Activated CD4-positive, alpha-beta T cell treated with anti-CD3 and anti-CD28 coated beads, Interleukin-2, amount 10 ng/mL, durations not matched to agents 24 days and 14 days (primary cell): ENCODE measurements around the gene SNED1. TPM values are rescaled to one million over a fixed set of nuclear protein-coding genes. Genes with fewer than 3 reads are reported as not detected.
"Not testable (repeated sequence)": the region's sequence is repeated elsewhere in the genome, so short reads cannot be mapped to it uniquely, and the experiment has no call there.

Source experiments
- DNase-seq: peaks from one replicate; pipeline ENCODE4 v3.0.0; 2022
- H3K27ac Mint-ChIP-seq: one replicate; pipeline ENCODE4 v1.8.0; 2022; ENCODE audit warnings: mild to moderate bottlenecking, mixed read lengths
- H3K27me3 Mint-ChIP-seq: one replicate; pipeline ENCODE4 v1.8.0; 2022; ENCODE audit warnings: mixed read lengths
- H3K36me3 Mint-ChIP-seq: one replicate; pipeline ENCODE4 v1.8.0; 2022; ENCODE audit warnings: low read depth, mild to moderate bottlenecking, mixed read lengths
- H3K4me1 Mint-ChIP-seq: one replicate; pipeline ENCODE4 v1.8.0; 2021; ENCODE audit warnings: mixed read lengths
- H3K4me3 Mint-ChIP-seq: one replicate; pipeline ENCODE4 v1.8.0; 2022; ENCODE audit warnings: mild to moderate bottlenecking, moderate library complexity, mixed read lengths
- H3K9me3 Mint-ChIP-seq: one replicate; pipeline ENCODE4 v1.8.0; 2021; ENCODE audit warnings: mixed read lengths
- intact Hi-C: fragments of 100-400 bp; cut with micrococcal nuclease; formaldehyde crosslinking; loops from one replicate; pipeline ENCODE4 v1.15.1; 2023
- total RNA-seq: library from RNA; stranded (reverse); gene quantifications from 2 replicates; pipeline ENCODE4 v1.2.3, GENCODE V29; 2022

The SNED1 gene
- total RNA-seq, 1 donor from 2014 or later, result 1.3 TPM

- Mint-ChIP-seq H3K4me3 (peak overlapping the region; percentile 38), H3K27ac (peak overlapping the region; percentile 82)
These were observed 23.4 kb upstream of the SNED1 start for GRCh38 chr2:240974771-240975572.

GRCh38 chr2:240975903-240976302 is 22.5 kb upstream of the SNED1 start:
- intact Hi-C loops, H3K36me3 Mint-ChIP-seq, DNase-seq, H3K4me3 Mint-ChIP-seq, H3K27me3 Mint-ChIP-seq, H3K9me3 Mint-ChIP-seq, H3K27ac Mint-ChIP-seq: not testable (repeated sequence)
- H3K4me1 Mint-ChIP-seq, result peaks cover 16% of the 10 kb centered on the region

More at GRCh38 chr2:240974771-240975572, 23.4 kb upstream of the SNED1 start:
- intact Hi-C loops, result no loop called here
- H3K4me1 Mint-ChIP-seq, result peaks cover 23% of the 10 kb centered on the region
- no peaks in the 10 kb centered on the region for H3K9me3 Mint-ChIP-seq
- peak; percentile 83 for DNase-seq
- peaks cover 1% of the 10 kb centered on the region for H3K36me3 Mint-ChIP-seq
- H3K27me3 Mint-ChIP-seq, result peaks cover 6% of the 10 kb centered on the region

DNA sequence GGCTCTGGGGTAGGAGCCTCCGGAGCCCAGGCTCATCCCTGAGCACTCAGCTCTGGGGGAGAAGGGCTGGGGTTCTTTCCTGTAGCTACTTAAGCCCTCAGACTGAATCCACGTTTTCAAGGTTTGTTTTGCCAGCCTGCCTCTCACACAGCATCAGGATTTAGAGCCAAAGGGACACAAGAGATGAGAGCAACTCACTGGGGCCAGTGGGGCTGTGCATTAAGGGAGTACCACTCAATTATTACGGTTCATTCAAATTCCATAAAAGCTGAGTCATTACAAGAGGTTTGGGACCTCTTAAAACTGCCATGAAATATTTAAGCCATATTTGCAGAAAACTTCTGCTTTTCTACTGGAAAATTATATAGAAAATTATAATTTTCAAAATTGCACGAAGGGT is 17.1 kb upstream of the SNED1 start:
- Mint-ChIP-seq H3K27me3 (peaks cover 15% of the 10 kb centered on the region), H3K27ac (no peak overlapping the region), H3K36me3 (no peaks in the 10 kb centered on the region), H3K9me3 (no peaks in the 10 kb centered on the region), H3K4me1 (peaks cover 1% of the 10 kb centered on the region), H3K4me3 (no peak overlapping the region)
- DNase-seq, result no peak
- intact Hi-C loops, result no loop called here

- peaks cover 1% of the 10 kb centered on the region for H3K4me1 Mint-ChIP-seq
- intact Hi-C loops, result no loop called here
These were observed 16.3 kb upstream of the SNED1 start for GRCh38 chr2:240981871-240982800.

GRCh38 chr2:240982821-240983281 is 15.6 kb upstream of the SNED1 start:
- Mint-ChIP-seq H3K27me3 (peaks cover 15% of the 10 kb centered on the region), H3K4me3 (no peak overlapping the region), H3K4me1 (peaks cover 1% of the 10 kb centered on the region), H3K9me3 (no peaks in the 10 kb centered on the region), H3K36me3 (no peaks in the 10 kb centered on the region), H3K27ac (no peak overlapping the region)
- DNase-seq, result no peak
- intact Hi-C loops, result no loop called here

More at GRCh38 chr2:240981871-240982800, 16.3 kb upstream of the SNED1 start:
- H3K36me3 Mint-ChIP-seq, result no peaks in the 10 kb centered on the region
- H3K4me3 Mint-ChIP-seq, result no peak overlapping the region
- peaks cover 15% of the 10 kb centered on the region for H3K27me3 Mint-ChIP-seq
- no peak for DNase-seq
- no peaks in the 10 kb centered on the region for H3K9me3 Mint-ChIP-seq
- no peak overlapping the region for H3K27ac Mint-ChIP-seq

DNA sequence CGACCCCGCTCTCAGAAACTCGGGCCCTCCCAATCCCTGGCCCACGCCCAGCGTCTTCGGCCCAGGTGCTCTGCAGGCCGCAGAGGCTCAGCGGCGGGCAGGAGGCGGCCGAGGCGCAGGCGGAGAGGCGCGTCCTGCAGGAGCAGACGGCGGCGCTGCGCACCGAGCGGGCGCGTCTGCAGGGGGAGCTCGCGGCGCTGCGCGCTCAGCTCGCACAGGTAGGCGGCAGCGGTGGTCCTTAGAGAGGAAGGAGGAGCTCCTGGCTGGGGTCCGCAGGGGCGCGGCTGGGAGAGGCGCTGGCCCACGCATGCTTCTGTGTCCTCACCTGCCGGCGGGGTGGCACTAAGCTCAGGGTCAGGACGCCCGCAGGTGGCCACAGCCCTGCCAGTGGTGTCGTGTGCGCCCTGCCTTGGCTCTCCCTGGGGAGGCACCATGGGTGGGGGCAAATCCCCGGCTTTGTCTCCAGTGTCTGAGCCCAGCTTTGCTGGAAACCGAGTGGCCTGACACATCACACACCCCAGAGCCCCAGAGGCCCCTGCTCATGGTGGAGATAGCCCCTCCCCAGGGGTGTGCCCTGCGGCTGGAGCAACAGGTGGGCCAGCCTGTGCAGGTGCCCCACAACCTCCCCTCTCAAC is 14.9 kb upstream of the SNED1 start:
- intact Hi-C loops, result no loop called here
- H3K9me3 Mint-ChIP-seq, result no peaks in the 10 kb centered on the region
- no peak overlapping the region for H3K4me3 Mint-ChIP-seq
- peaks cover 15% of the 10 kb centered on the region for H3K27me3 Mint-ChIP-seq
- H3K4me1 Mint-ChIP-seq, result peaks cover 1% of the 10 kb centered on the region
- H3K27ac Mint-ChIP-seq, result no peak overlapping the region
- peak; percentile 84 for DNase-seq
- no peaks in the 10 kb centered on the region for H3K36me3 Mint-ChIP-seq

DNA sequence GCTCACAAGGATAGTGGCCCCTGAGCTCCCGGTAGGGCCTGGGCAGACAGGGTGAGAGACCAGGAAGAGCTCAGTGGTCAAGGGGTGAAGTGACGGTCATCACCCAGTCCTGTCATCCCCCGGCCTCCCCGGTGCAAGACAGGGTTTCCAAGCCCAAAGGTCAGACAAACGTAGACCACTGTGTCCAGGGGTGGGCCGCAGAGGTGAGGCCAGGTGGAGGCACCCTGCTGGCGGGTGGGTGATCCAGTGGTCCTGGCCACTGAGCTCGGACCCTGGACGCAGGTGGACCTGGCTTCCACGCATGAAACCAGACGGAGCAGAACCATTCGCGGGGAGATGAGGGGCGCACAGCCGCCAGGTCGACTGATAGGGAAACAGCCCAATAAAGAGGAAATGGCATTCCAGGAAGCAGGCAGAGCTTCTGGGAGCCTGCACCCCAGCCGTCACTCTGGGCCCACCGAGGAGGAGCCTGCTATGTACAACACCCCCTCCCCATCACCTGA is 14.4 kb upstream of the SNED1 start:
- Mint-ChIP-seq H3K9me3 (no peaks in the 10 kb centered on the region), H3K36me3 (no peaks in the 10 kb centered on the region), H3K4me1 (peaks cover 1% of the 10 kb centered on the region), H3K4me3 (no peak overlapping the region), H3K27ac (no peak overlapping the region), H3K27me3 (peaks cover 15% of the 10 kb centered on the region)
- DNase-seq, result no peak
- intact Hi-C loops, result no loop called here

DNA sequence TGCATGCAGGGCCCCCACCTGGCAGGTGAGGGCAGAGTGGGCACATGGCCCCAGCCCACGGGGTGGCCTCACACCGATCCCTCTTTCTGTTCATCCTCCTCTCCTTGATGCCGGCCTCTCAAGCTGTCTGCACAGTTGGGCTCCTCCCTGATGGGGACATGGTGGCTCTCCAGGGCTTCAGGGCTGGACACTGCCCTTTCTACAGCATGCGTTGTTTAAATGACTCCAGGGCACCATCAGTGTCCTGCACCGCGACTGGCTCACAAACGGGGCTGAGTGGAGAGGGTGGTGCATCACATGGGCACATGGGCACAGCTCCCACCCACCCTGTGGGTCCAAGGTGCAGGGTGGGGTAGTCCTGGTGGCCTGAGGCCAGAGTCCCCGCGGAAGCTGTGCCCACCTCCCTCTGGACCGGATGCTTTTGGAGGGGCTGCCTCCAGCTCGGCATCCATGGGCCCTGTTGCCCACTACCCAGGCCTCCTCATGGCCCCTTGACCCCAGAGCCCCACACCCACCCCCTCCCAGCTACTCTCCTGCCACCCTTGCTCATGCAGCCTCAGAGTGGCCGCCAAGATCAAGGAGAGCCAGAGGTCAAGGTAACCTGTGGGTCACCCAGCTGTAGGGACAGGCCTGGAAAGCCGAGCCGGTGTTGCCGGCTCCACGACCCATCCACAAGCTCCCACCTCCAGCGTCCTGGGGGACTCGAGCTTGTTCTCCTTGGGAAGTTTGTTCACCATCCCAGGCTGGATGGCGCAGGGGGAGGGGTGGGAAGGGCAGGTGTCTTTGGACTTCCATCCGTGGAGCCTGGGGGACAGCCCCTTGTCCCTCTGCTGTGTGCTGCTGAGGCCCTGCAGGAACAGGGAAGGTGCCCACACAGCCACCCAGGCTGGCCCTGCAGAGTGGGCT is 12.3 kb upstream of the SNED1 start:
- Mint-ChIP-seq H3K4me1 (peaks cover 1% of the 10 kb centered on the region), H3K9me3 (no peaks in the 10 kb centered on the region), H3K27me3 (peaks cover 14% of the 10 kb centered on the region), H3K27ac (peak overlapping the region; percentile 59), H3K4me3 (no peak overlapping the region), H3K36me3 (no peaks in the 10 kb centered on the region)
- DNase-seq, result no peak
- intact Hi-C loops, result no loop called here

- DNase-seq, result no peak
- Mint-ChIP-seq H3K4me3 (no peak overlapping the region), H3K9me3 (no peaks in the 10 kb centered on the region), H3K4me1 (peaks cover 1% of the 10 kb centered on the region), H3K36me3 (no peaks in the 10 kb centered on the region), H3K27ac (no peak overlapping the region), H3K27me3 (peaks cover 10% of the 10 kb centered on the region)
- intact Hi-C loops, result no loop called here
These were observed 11.5 kb upstream of the SNED1 start for GRCh38 chr2:240986787-240987411.

DNA sequence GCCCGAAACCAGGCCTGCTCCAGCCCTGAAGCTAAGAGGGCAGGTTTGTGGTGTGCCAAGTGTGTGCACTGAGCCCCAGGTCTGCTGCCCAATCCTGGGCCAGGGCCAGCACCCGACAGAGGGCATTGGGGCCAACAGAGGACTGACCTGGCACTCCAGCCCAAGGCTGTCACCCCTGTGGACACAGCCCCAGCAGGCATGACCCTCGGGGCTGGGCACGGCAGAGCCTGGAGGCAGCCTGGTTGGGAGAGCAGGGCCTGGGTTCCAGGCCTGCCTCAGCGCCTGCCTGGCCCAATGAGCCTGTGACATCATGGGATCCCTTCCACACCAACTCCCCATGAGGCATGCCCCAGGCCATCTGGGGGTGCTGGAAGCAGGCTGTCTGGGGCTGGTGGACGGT is 10.8 kb upstream of the SNED1 start:
- H3K9me3 Mint-ChIP-seq, result no peaks in the 10 kb centered on the region
- intact Hi-C loops, result no loop called here
- peaks cover 7% of the 10 kb centered on the region for H3K27me3 Mint-ChIP-seq

GRCh38 chr2:240988146-240988545 is 10.3 kb upstream of the SNED1 start:
- no peak for DNase-seq
- H3K4me3 Mint-ChIP-seq, result no peak overlapping the region
- H3K9me3 Mint-ChIP-seq, result no peaks in the 10 kb centered on the region
- H3K27ac Mint-ChIP-seq, result no peak overlapping the region
- H3K36me3 Mint-ChIP-seq, result no peaks in the 10 kb centered on the region
- no peaks in the 10 kb centered on the region for H3K4me1 Mint-ChIP-seq
- intact Hi-C loops, result no loop called here
- H3K27me3 Mint-ChIP-seq, result peaks cover 4% of the 10 kb centered on the region

More for the DNA sequence above, 10.8 kb upstream of the SNED1 start:
- no peaks in the 10 kb centered on the region for H3K36me3 Mint-ChIP-seq
- no peak for DNase-seq
- no peak overlapping the region for H3K4me3 Mint-ChIP-seq
- peaks cover 1% of the 10 kb centered on the region for H3K4me1 Mint-ChIP-seq
- H3K27ac Mint-ChIP-seq, result no peak overlapping the region

- intact Hi-C loops, result no loop called here
- Mint-ChIP-seq H3K9me3 (no peaks in the 10 kb centered on the region), H3K4me3 (no peak overlapping the region), H3K27me3 (peaks cover 4% of the 10 kb centered on the region), H3K4me1 (no peaks in the 10 kb centered on the region), H3K27ac (no peak overlapping the region), H3K36me3 (no peaks in the 10 kb centered on the region)
- no peak for DNase-seq
These were observed 9.7 kb upstream of the SNED1 start for GRCh38 chr2:240988571-240989271.
